Naive thymus-derived CD8-positive, alpha-beta T cell (primary cell): ENCODE results near the gene HMGCL. TPM values are rescaled to one million over a fixed set of nuclear protein-coding genes. Genes with fewer than 3 reads are reported as not detected.
"Not testable (repeated sequence)": the region's sequence is repeated elsewhere in the genome, so short reads cannot be mapped to it uniquely, and the experiment has no call there.

Experiments used
- ATAC-seq, 2 donors: fragments of 150-1000 bp; cut with Tn5 transposase in 1 of 2; sonication (Bioruptor Pico), chemical (Tn5 transposase) in 1 of 2; 1 replicate in 1 of 2; 2 replicates in 1 of 2; pipeline ENCODE4 v1.10.0; 2021; ENCODE audit warnings: mild to moderate bottlenecking in 2 of 2, moderate library complexity in 2 of 2
- POLR2A ChIA-PET: fragments of 350-600 bp; sonication (Branson Sonifier 250); formaldehyde crosslinking; loops from one replicate; lab custom pipeline; 2021; ENCODE audit warnings: antibody characterized with exemption; lab: Charles Lee
- DNase-seq, 10 donors: peaks; one replicate each; pipeline versions ENCODE4 v3.0.0 to v3.0.0-alpha.2; 2020 to 2022
- H3K27ac Mint-ChIP-seq, 10 donors: one replicate each; pipeline ENCODE4 v1.8.0; 2020 to 2022; ENCODE audit warnings: mild to moderate bottlenecking in 10 of 10, mixed read lengths in 10 of 10, moderate library complexity in 4 of 10, inconsistent platforms in 1 of 10
- H3K27me3 Mint-ChIP-seq, 5 donors: one replicate each; pipeline ENCODE4 v1.8.0; 2021 to 2022; ENCODE audit warnings: mixed read lengths in 5 of 5
- H3K36me3 Mint-ChIP-seq, 3 donors: one replicate each; pipeline ENCODE4 v1.8.0; 2020 to 2022; ENCODE audit warnings: mixed read lengths in 3 of 3, mild to moderate bottlenecking in 2 of 3, inconsistent platforms in 1 of 3
- H3K4me1 Mint-ChIP-seq, 4 donors: one replicate each; pipeline ENCODE4 v1.8.0; 2021 to 2022; ENCODE audit warnings: mixed read lengths in 4 of 4
- H3K4me3 Mint-ChIP-seq, 10 donors: one replicate each; pipeline ENCODE4 v1.8.0; 2020 to 2022; ENCODE audit warnings: mild to moderate bottlenecking in 10 of 10, mixed read lengths in 10 of 10, moderate library complexity in 6 of 10, inconsistent platforms in 1 of 10
- H3K9me3 Mint-ChIP-seq, 9 donors: one replicate each; pipeline ENCODE4 v1.8.0; 2020 to 2022; ENCODE audit warnings: mixed read lengths in 9 of 9, mild to moderate bottlenecking in 3 of 9, inconsistent platforms in 1 of 9, moderate library complexity in 1 of 9
- polyA plus RNA-seq, 3 donors: library from polyadenylated mRNA; unstranded; fragments of 300-500 nt; fragmentation: Illumina TruSeq; gene quantifications; one replicate each; pipeline ENCODE4 v1.2.3, GENCODE V29; 2021
- total RNA-seq, 8 experiments: library from RNA in 2 of 8; stranded (reverse) in 2 of 8; gene quantifications; one replicate each; pipeline ENCODE4 v1.2.3 and lab custom pipeline; 2021 to 2026

HMGCL gene
- total and polyA plus RNA-seq, 5 experiments from 2014 or later: 25.9 to 37.9 (median 34.3) TPM

DNA sequence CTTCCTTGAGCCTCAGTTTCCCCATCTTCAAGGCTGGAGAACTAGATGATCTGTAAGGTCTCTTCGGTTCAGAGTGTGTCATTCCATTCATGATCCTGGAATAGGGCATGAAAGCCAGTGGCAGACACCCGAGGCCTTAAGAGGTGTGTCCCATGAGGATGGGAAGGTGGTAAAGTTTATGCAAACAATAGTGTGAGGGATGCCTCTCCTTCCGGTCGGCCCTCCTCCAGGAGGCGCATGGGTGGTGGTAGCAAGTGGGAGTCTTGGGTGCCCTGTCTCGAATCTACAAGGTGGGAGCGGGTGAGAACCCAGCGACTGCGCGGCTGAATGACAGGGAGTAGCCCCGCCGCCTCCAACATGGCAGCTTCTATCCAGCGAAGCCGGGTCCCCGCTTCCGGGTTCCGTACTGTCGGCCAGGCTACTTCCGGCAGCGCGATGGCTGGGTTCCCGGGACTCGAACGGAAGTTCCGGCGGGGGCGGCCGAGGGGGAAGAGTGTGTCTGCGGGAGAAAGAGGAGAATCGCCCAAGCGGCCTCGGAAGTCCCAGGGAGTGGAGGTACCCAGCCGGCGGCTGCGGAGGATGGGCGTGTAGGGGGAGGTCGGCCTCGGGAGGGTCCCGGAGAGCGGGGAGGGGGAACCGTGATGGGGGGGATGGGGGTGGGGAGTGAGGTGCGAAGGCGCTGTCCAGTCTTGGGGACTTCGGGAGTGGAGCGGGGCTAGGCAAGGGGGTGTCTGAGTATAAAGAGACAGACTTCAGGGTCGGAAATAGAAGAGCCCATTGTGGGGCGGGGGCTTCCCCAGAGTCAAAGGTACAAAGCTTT lies 34.3 kb downstream of the HMGCL start, which contains the start of gene LYPLA2:
TSS of gene LYPLA2 (plus strand) at position 450 of the 820 bp plus-strand sequence. CDS start 1,538 bp downstream, outside the sequence.
- Mint-ChIP-seq H3K9me3 (no peaks in the 10 kb centered on the region), H3K36me3 (peaks cover 0 to 39% (median 8%) of the 10 kb centered on the region in 3 donors), H3K4me3 (peak within 1 kb of the TSS; percentile 83 to 100 (median 96)), H3K4me1 (peaks cover 14 to 39% (median 28%) of the 10 kb centered on the region in 4 donors), H3K27me3 (no peaks in the 10 kb centered on the region), H3K27ac (peak within 1 kb of the TSS; percentile 93 to 99 (median 96))
- ATAC-seq (peak; percentile 89 to 90), DNase-seq (peak; percentile 73 to 90 (median 80))
- POLR2A ChIA-PET: interaction anchor here (0.8 to 6.8 kb wide), 8 partner anchors 8 to 34 kb away, joined by 3 to 64 read pairs (median 5); partner anchors contain the start of genes GALE, HMGCL and PITHD1

GRCh38 chr1:23788695-23789094 lies 36.5 kb downstream of the HMGCL start:
- POLR2A ChIA-PET: interaction anchor here (2.6 to 6.8 kb wide), 3 partner anchors 8 to 12 kb away, joined by 7 to 64 read pairs (median 8); partner anchors contain the start of genes GALE and PITHD1
- Mint-ChIP-seq H3K4me3 (peak overlapping the region in 6 of 10 donors; percentile 10 to 50 (median 30)), H3K27ac (peak overlapping the region in 8 of 10 donors; percentile 10 to 92 (median 58)), H3K27me3 (no peaks in the 10 kb centered on the region), H3K36me3 (peaks cover 0 to 50% (median 11%) of the 10 kb centered on the region in 3 donors), H3K9me3 (no peaks in the 10 kb centered on the region), H3K4me1 (peaks cover 14 to 37% (median 31%) of the 10 kb centered on the region in 4 donors)
- ATAC-seq: no peak
- no peak for DNase-seq

GRCh38 chr1:23787701-23788100 lies 37.5 kb downstream of the HMGCL start:
- peaks cover 0 to 57% (median 11%) of the 10 kb centered on the region in 3 donors for H3K36me3 Mint-ChIP-seq
- H3K4me1 Mint-ChIP-seq: peaks cover 14 to 35% (median 26%) of the 10 kb centered on the region in 4 donors
- ATAC-seq: no peak
- H3K27ac Mint-ChIP-seq: peak overlapping the region in 2 of 10 donors; percentile 12 to 37
- no peaks in the 10 kb centered on the region for H3K9me3 Mint-ChIP-seq
- peak overlapping the region in 1 of 10 donors; percentile 18 for H3K4me3 Mint-ChIP-seq
- no peak for DNase-seq
- POLR2A ChIA-PET: interaction anchor here (2.6 to 6.8 kb wide), 3 partner anchors 7 to 13 kb away, joined by 7 to 64 read pairs (median 8); partner anchors contain the start of genes GALE and PITHD1
- H3K27me3 Mint-ChIP-seq: no peaks in the 10 kb centered on the region

GRCh38 chr1:23784846-23785245 lies 40.4 kb downstream of the HMGCL start:
- Mint-ChIP-seq H3K9me3 (no peaks in the 10 kb centered on the region), H3K4me1 (peaks cover 7 to 29% (median 14%) of the 10 kb centered on the region in 4 donors), H3K27me3 (no peaks in the 10 kb centered on the region), H3K4me3 (no peak overlapping the region), H3K27ac (peak overlapping the region in 1 of 10 donors; percentile 36), H3K36me3 (peaks cover 0 to 75% (median 11%) of the 10 kb centered on the region in 3 donors)
- DNase-seq: no peak
- POLR2A ChIA-PET: no interaction called here
- no peak for ATAC-seq

GRCh38 chr1:23783141-23783540 lies 42.1 kb downstream of the HMGCL start:
- H3K9me3 Mint-ChIP-seq, ATAC-seq, DNase-seq, H3K27me3 Mint-ChIP-seq, H3K27ac Mint-ChIP-seq, H3K4me3 Mint-ChIP-seq: not testable (repeated sequence)
- H3K36me3 Mint-ChIP-seq: peaks cover 0 to 67% (median 11%) of the 10 kb centered on the region in 3 donors
- H3K4me1 Mint-ChIP-seq: peaks cover 14 to 38% (median 22%) of the 10 kb centered on the region in 4 donors
- POLR2A ChIA-PET: interaction anchor here (1.5 kb wide), 1 partner anchor 8 kb away, joined by 4 read pairs; the partner anchor contains the start of gene LYPLA2

DNA sequence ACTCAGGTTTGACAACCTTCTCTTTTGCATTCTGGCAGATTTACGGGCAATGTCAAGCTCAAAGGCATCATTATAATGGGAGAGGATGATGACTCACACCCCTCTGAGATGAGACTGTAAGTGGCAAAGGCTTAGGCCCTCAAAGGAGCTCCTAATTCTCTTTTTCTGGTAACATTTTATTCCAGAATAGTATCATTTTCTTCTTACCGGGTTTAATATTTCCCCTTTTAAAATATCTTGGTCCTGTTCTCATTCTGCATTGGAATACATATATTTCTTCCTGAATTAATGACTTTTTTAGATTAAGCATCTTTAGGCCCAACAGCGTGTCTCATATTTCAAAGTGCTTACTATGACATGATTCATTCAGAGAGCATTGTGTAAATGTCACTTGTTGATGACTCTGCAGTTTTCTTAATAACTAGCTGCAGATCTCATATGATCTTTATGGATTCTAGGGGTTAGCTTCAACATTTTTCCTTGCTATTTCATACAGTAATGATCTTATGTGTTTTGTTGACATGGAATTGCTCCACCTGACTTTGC lies 45.3 kb downstream of the HMGCL start:
- peaks cover 14 to 61% (median 33%) of the 10 kb centered on the region in 4 donors for H3K4me1 Mint-ChIP-seq

GRCh38 chr1:23777979-23778814 lies 47.0 kb downstream of the HMGCL start, which contains the start of gene PITHD1:
TSS of gene PITHD1 (plus strand) at chr1:23778418. CDS start at chr1:23778516, 98 bp downstream.
- H3K4me3 Mint-ChIP-seq: peak within 1 kb of the TSS; percentile 84 to 97 (median 94)
- peak within 1 kb of the TSS; percentile 86 to 99 (median 97) for H3K27ac Mint-ChIP-seq

More for the DNA sequence above, 45.3 kb downstream of the HMGCL start:
- DNase-seq (no peak), ATAC-seq (no peak)
- Mint-ChIP-seq H3K27me3 (no peaks in the 10 kb centered on the region), H3K36me3 (peaks cover 0 to 35% (median 2%) of the 10 kb centered on the region in 3 donors), H3K27ac (peak overlapping the region in 8 of 10 donors; percentile 4 to 97 (median 87)), H3K4me3 (peak overlapping the region; percentile 84 to 97 (median 92)), H3K9me3 (no peaks in the 10 kb centered on the region)
- POLR2A ChIA-PET: interaction anchor here (0.6 to 3.7 kb wide), 4 partner anchors 9 to 1612 kb away, joined by 4 to 42 read pairs (median 6); partner anchors contain the start of gene GALE

GRCh38 chr1:23776217-23776616 lies 49.0 kb downstream of the HMGCL start:
- peak overlapping the region in 3 of 10 donors; percentile 19 to 96 (median 40) for H3K4me3 Mint-ChIP-seq
- DNase-seq: no peak

More at GRCh38 chr1:23777979-23778814, 47.0 kb downstream of the HMGCL start, which contains the start of gene PITHD1:
- DNase-seq: peak; percentile 70 to 87 (median 80)
- Mint-ChIP-seq H3K27me3 (no peaks in the 10 kb centered on the region), H3K9me3 (no peaks in the 10 kb centered on the region), H3K4me1 (peaks cover 15 to 64% (median 36%) of the 10 kb centered on the region in 4 donors), H3K36me3 (peaks cover 0 to 24% (median 0%) of the 10 kb centered on the region in 3 donors)
- ATAC-seq: peak; percentile 86 to 90
- POLR2A ChIA-PET: interaction anchor here (0.5 to 3.7 kb wide), 15 partner anchors 9 to 585 kb away, joined by 3 to 42 read pairs (median 6); partner anchors contain the start of genes ELOA, FUCA1, GALE and HMGCL

DNA sequence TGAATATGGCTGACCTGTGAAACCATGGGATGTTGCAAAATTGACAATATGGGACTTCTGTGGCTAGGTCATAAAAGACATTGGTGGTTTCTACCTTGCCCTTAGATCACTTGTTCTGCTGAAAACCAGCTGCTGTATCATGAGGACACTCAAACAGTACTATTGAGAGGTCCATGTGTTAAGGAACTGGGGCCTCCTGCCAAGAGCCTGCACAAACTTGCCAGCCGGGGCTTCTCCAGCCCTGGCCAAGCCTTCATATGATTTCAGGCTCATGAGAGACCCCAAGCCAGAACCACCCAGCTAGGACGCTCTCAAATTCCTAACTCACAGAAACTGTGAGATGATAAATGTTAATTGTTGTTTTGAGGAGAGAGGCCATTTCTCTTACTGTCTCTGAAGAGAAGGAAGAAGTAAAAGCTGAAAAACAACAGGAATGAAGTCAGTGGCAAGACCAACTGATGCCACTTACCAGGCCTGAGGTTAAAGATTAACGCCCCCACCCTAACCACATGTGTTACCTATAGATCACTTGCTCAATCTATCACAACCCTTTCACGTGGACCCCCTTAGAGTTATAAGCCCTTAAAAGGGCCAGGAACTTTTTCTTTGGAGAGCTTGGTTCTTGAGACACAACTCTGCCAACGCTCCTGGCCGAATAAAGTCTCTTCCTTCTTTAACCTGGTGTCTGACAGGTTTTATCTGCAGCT lies 50.9 kb downstream of the HMGCL start:
- Mint-ChIP-seq H3K4me3 (peak overlapping the region in 1 of 10 donors; percentile 24), H3K9me3 (no peaks in the 10 kb centered on the region), H3K36me3 (peaks cover 0 to 3% (median 0%) of the 10 kb centered on the region in 3 donors), H3K27me3 (no peaks in the 10 kb centered on the region), H3K4me1 (peaks cover 6 to 45% (median 28%) of the 10 kb centered on the region in 4 donors), H3K27ac (peak overlapping the region in 4 of 10 donors; percentile 9 to 65 (median 42))
- POLR2A ChIA-PET: interaction anchor here (1.9 kb wide), 1 partner anchor 17 kb away, joined by 8 read pairs; the partner anchor contains the start of gene LYPLA2
- DNase-seq (no peak), ATAC-seq (no peak)

More at GRCh38 chr1:23776217-23776616, 49.0 kb downstream of the HMGCL start:
- no peaks in the 10 kb centered on the region for H3K27me3 Mint-ChIP-seq
- H3K27ac Mint-ChIP-seq: peak overlapping the region in 4 of 10 donors; percentile 7 to 85 (median 32)
- POLR2A ChIA-PET: no interaction called here
- no peak for ATAC-seq
- H3K4me1 Mint-ChIP-seq: peaks cover 15 to 59% (median 39%) of the 10 kb centered on the region in 4 donors
- peaks cover 0 to 12% (median 0%) of the 10 kb centered on the region in 3 donors for H3K36me3 Mint-ChIP-seq
- no peaks in the 10 kb centered on the region for H3K9me3 Mint-ChIP-seq

GRCh38 chr1:23772854-23773242 lies 52.4 kb downstream of the HMGCL start:
- ATAC-seq (no peak), DNase-seq (no peak)
- Mint-ChIP-seq H3K36me3 (peaks cover 0 to 13% (median 0%) of the 10 kb centered on the region in 3 donors), H3K27me3 (no peaks in the 10 kb centered on the region), H3K4me1 (peaks cover 3 to 39% (median 19%) of the 10 kb centered on the region in 4 donors), H3K4me3 (no peak overlapping the region), H3K9me3 (no peaks in the 10 kb centered on the region), H3K27ac (no peak overlapping the region)
- POLR2A ChIA-PET: no interaction called here
